HepG2 (cell line): ENCODE results near the gene RDH13. TPM values are rescaled to one million over a fixed set of nuclear protein-coding genes. Genes with fewer than 3 reads are reported as not detected.

Source experiments
- ATF5 ChIP-seq: sonication (generic); formaldehyde crosslinking; IDR thresholded peaks from 2 replicates; pipeline ENCODE4 v1.4.0; 2020; ENCODE audit warnings: mild to moderate bottlenecking, low read depth, missing genetic modification reagents
- GTF3A ChIP-seq: sonication (generic); formaldehyde crosslinking; conservative IDR thresholded peaks from 2 replicates; pipeline ENCODE4 v1.4.0; 2020; ENCODE audit warnings: mild to moderate bottlenecking, missing genetic modification reagents
- ISX ChIP-seq: sonication (generic); formaldehyde crosslinking; conservative IDR thresholded peaks from 2 replicates; pipeline ENCODE4 v1.5.0; 2020; ENCODE audit warnings: missing genetic modification reagents
- ZNF142 ChIP-seq: sonication (generic); formaldehyde crosslinking; IDR thresholded peaks from 2 replicates; pipeline ENCODE4 v1.4.0; 2020; ENCODE audit warnings: missing genetic modification reagents
- ZNF766 ChIP-seq: sonication (generic); formaldehyde crosslinking; IDR thresholded peaks from 2 replicates; pipeline ENCODE4 v1.5.0; 2020; ENCODE audit warnings: missing genetic modification reagents, borderline replicate concordance
- polyA plus RNA-seq, 8 experiments: library from polyadenylated mRNA; depleted of rRNA in 3 of 8; stranded (reverse) in 7 of 8; unstranded in 1 of 8; fragments of >200 nt; fragmentation: Illumina TruSeq in 4 of 8; extraction: Trizol in 4 of 8; gene quantifications; 2 replicates each; pipeline versions ENCODE4 v1.2.1 to v1.2.3, GENCODE V29; 2011 to 2016; ENCODE audit warnings: low read depth in 4 of 8, missing spikeins in 1 of 8, mixed read lengths in 1 of 8; ENCODE audit not compliant: insufficient read depth in 1 of 8
- total RNA-seq, 5 experiments: library from RNA; depleted of rRNA; stranded (reverse); fragments of >200 nt; fragmentation: Illumina TruSeq; extraction: Trizol; gene quantifications; 2 replicates each; pipeline ENCODE4 v1.2.3, GENCODE V29; 2016; ENCODE audit warnings: low read depth in 1 of 5
- TF ChIP-seq, protein P1 (sequence below): sonication (generic); formaldehyde crosslinking; IDR thresholded peaks from 2 replicates; pipeline ENCODE4 v1.4.0; 2020; ENCODE audit warnings: missing genetic modification reagents, low read depth, mild to moderate bottlenecking, borderline replicate concordance

Gene RDH13
- total and polyA plus RNA-seq, 2 of the 13 experiments (the other 11 are each of a cell fraction or from before 2014, with no cell fraction given) = 13.4 to 21.5 TPM

DNA sequence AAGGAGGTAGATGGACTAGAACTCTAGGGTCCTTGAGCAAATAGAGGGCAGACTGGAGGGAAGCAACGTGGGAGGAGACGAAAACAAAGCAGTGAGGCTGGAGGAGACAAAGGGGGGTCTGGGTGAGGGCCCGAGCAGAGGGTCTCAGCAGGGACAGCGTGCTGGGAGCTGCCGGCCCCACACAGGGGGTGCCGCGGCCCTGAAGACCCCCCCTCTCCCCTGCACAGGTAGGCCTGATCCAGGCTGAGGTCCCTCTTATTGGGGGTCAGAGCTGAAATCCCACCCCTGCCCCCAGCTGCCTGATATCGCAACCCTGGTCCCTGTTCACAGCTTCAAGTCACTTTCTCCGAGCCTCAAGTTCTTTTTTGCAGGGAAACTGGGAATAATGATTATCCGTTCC, 21.5 kb upstream of the RDH13 start (continued):
- TF ChIP-seq, protein P1, sequence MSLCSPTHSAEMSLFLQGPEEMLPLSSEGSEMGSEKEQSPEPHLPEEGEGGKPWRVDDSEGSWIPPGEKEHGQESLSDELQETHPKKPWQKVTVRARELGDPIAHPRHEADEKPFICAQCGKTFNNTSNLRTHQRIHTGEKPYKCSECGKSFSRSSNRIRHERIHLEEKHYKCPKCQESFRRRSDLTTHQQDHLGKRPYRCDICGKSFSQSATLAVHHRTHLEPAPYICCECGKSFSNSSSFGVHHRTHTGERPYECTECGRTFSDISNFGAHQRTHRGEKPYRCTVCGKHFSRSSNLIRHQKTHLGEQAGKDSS (CRISPR knock-in tag) = no peak
- no peak for TF ChIP-seq ISX (CRISPR knock-in tag)
- no peak for TF ChIP-seq ZNF766 (CRISPR knock-in tag)
- no peak for TF ChIP-seq GTF3A (CRISPR knock-in tag)
- no peak for TF ChIP-seq ATF5 (CRISPR knock-in tag)
- TF ChIP-seq ZNF142 = no peak
